ENCODE measurements around the gene SVOP.

SVOP gene

GRCh38 chr12:108858311-108859074, 162.4 kb downstream of the SVOP start:
- FAIRE-seq, result no peak
- DNase-seq (ENCODE audit: insufficient read length, low spot score), result no peak

Data from HTR-8/SVneo (cell line).